H9 (cell line): Measurements from ENCODE around the gene MFSD11. TPM values are rescaled to one million over a fixed set of nuclear protein-coding genes. Genes with fewer than 3 reads are reported as not detected.

Experiments used
- DNase-seq: peaks from one replicate; pipeline ENCODE4 v3.0.0-alpha.2; 2017
- H2AFZ ChIP-seq: one replicate; pipeline ENCODE4 v1.6.1; 2013; ENCODE audit warnings: mild to moderate bottlenecking, low read length, control low read depth, moderate library complexity
- H2AK5ac ChIP-seq: 2 replicates; pipeline ENCODE4 v1.6.1; 2013; ENCODE audit warnings: low read length, control low read depth, mixed read lengths; ENCODE audit not compliant: insufficient read length
- H2BK120ac ChIP-seq: one replicate; pipeline ENCODE4 v1.6.1; 2013; ENCODE audit warnings: low read depth, mild to moderate bottlenecking, low read length, control low read depth, inconsistent platforms; ENCODE audit not compliant: poor library complexity, severe bottlenecking
- H2BK12ac ChIP-seq: 2 replicates; pipeline ENCODE4 v1.6.1; 2013; ENCODE audit warnings: low read length, control low read depth, mixed read lengths, low read depth; ENCODE audit not compliant: insufficient read length
- H2BK15ac ChIP-seq: 2 replicates; pipeline ENCODE4 v1.6.1; 2013; ENCODE audit warnings: low read depth, low read length, control low read depth
- H2BK20ac ChIP-seq: one replicate; pipeline ENCODE4 v1.6.1; 2013; ENCODE audit warnings: low read depth, mild to moderate bottlenecking, low read length, control low read depth, inconsistent platforms; ENCODE audit not compliant: poor library complexity, severe bottlenecking
- H2BK5ac ChIP-seq: 2 replicates; pipeline ENCODE4 v1.6.1; 2013; ENCODE audit warnings: low read length, control low read depth, mixed read lengths; ENCODE audit not compliant: insufficient read length
- H3K14ac ChIP-seq: 2 replicates; pipeline ENCODE4 v1.6.1; 2013; ENCODE audit warnings: low read length, control low read depth; ENCODE audit not compliant: insufficient read depth
- H3K18ac ChIP-seq: 2 replicates; pipeline ENCODE4 v1.6.1; 2013; ENCODE audit warnings: low read depth, mild to moderate bottlenecking, mixed read lengths, low read length, control low read depth; ENCODE audit not compliant: insufficient read length
- H3K23ac ChIP-seq: 2 replicates; pipeline ENCODE4 v1.6.1; 2013; ENCODE audit warnings: low read length, control low read depth, mixed read lengths, low read depth; ENCODE audit not compliant: insufficient read length
- H3K23me2 ChIP-seq: 2 replicates; pipeline ENCODE4 v1.6.1; 2013; ENCODE audit warnings: low read depth, mild to moderate bottlenecking, mixed read lengths, low read length, control low read depth; ENCODE audit not compliant: insufficient read length, poor library complexity, severe bottlenecking
- H3K27ac ChIP-seq: 2 replicates; pipeline ENCODE4 v1.5.1; 2013; ENCODE audit warnings: low read length, control low read depth, mixed read lengths, low read depth; ENCODE audit not compliant: insufficient read length
- H3K27me3 ChIP-seq: 2 replicates; pipeline ENCODE4 v1.6.1; 2013; ENCODE audit warnings: low read length, control low read depth, inconsistent platforms; ENCODE audit not compliant: insufficient read depth
- H3K4ac ChIP-seq: 2 replicates; pipeline ENCODE4 v1.6.1; 2013; ENCODE audit warnings: low read depth, mild to moderate bottlenecking, control low read depth, inconsistent platforms, low read length, moderate library complexity
- H3K4me1 ChIP-seq: 2 replicates; pipeline ENCODE4 v1.6.1; 2013; ENCODE audit warnings: low read length, control low read depth, inconsistent platforms; ENCODE audit not compliant: insufficient read depth
- H3K4me2 ChIP-seq: 2 replicates; pipeline ENCODE4 v1.6.1; 2013; ENCODE audit warnings: low read length, control low read depth, mixed read lengths; ENCODE audit not compliant: insufficient read length, insufficient read depth
- H3K56ac ChIP-seq: 2 replicates; pipeline ENCODE4 v1.6.1; 2013; ENCODE audit warnings: low read depth, mild to moderate bottlenecking, mixed read lengths, low read length, control low read depth; ENCODE audit not compliant: insufficient read length
- H3K79me1 ChIP-seq: 2 replicates; pipeline ENCODE4 v1.6.1; 2013; ENCODE audit warnings: low read depth, mild to moderate bottlenecking, moderate library complexity, low read length, control low read depth, inconsistent platforms; ENCODE audit not compliant: insufficient read depth, poor library complexity, severe bottlenecking
- H3K79me2 ChIP-seq: 2 replicates; pipeline ENCODE4 v1.6.1; 2013; ENCODE audit warnings: low read length, control low read depth, inconsistent platforms; ENCODE audit not compliant: insufficient read depth
- H3K9ac ChIP-seq: 2 replicates; pipeline ENCODE4 v1.6.1; 2013; ENCODE audit warnings: low read length, control low read depth, mixed read lengths; ENCODE audit not compliant: insufficient read length; ENCODE audit errors: extremely low read depth
- H3K9me3 ChIP-seq: one replicate; pipeline ENCODE4 v1.6.1; 2013; ENCODE audit warnings: low read depth, low read length, inconsistent platforms; ENCODE audit not compliant: control insufficient read depth
- H3T11ph ChIP-seq: one replicate; pipeline ENCODE4 v1.6.1; 2013; ENCODE audit warnings: mild to moderate bottlenecking, low read length, control low read depth, inconsistent platforms
- H4K20me1 ChIP-seq: one replicate; pipeline ENCODE4 v1.6.1; 2013; ENCODE audit not compliant: control insufficient read depth, insufficient read length, insufficient read depth
- H4K5ac ChIP-seq: 2 replicates; pipeline ENCODE4 v1.6.1; 2013; ENCODE audit warnings: low read depth, mild to moderate bottlenecking, mixed read lengths, low read length, control low read depth; ENCODE audit not compliant: insufficient read length
- H4K8ac ChIP-seq: replicated peaks from 2 replicates; pipeline ENCODE4 v1.6.1; 2013; ENCODE audit warnings: low read length, control low read depth, mixed read lengths, low read depth; ENCODE audit not compliant: insufficient read length
- H4K91ac ChIP-seq: 2 replicates; pipeline ENCODE4 v1.6.1; 2013; ENCODE audit warnings: low read depth, mild to moderate bottlenecking, moderate library complexity, mixed read lengths, low read length, control low read depth; ENCODE audit not compliant: insufficient read length
- H3K27ac Mint-ChIP-seq, 3 experiments: 2 replicates in 2 of 3; 3 replicates in 1 of 3; pipeline ENCODE4 v1.8.0; 2020 to 2021; ENCODE audit warnings: mixed read lengths in 3 of 3, mild to moderate bottlenecking in 1 of 3, moderate library complexity in 1 of 3
- H3K27me3 Mint-ChIP-seq: 2 replicates; pipeline ENCODE4 v1.8.0; 2021; ENCODE audit warnings: low read depth, mild to moderate bottlenecking, moderate library complexity, mixed read lengths
- H3K36me3 Mint-ChIP-seq, 3 experiments: 2 replicates in 2 of 3; 3 replicates in 1 of 3; pipeline ENCODE4 v1.8.0; 2020 to 2021; ENCODE audit warnings: low read depth in 3 of 3, mixed read lengths in 3 of 3; ENCODE audit not compliant: insufficient read depth in 1 of 3
- H3K4me1 Mint-ChIP-seq, 2 experiments: 2 replicates each; pipeline ENCODE4 v1.8.0; 2020; ENCODE audit warnings: mixed read lengths in 2 of 2
- H3K4me3 Mint-ChIP-seq, 2 experiments: 2 replicates in 1 of 2; 3 replicates in 1 of 2; pipeline ENCODE4 v1.8.0; 2020 to 2021; ENCODE audit warnings: mild to moderate bottlenecking in 2 of 2, mixed read lengths in 2 of 2, moderate library complexity in 1 of 2
- H3K9me3 Mint-ChIP-seq, 2 experiments: 2 replicates in 1 of 2; 3 replicates in 1 of 2; pipeline ENCODE4 v1.8.0; 2020; ENCODE audit warnings: mild to moderate bottlenecking in 2 of 2, mixed read lengths in 2 of 2, moderate library complexity in 1 of 2
- CTCF ChIP-seq: fragments of 200-600 bp; sonication (generic); conservative IDR thresholded peaks from 3 replicates; pipeline ENCODE4 v1.8.0; 2021; ENCODE audit warnings: antibody characterized with exemption, mild to moderate bottlenecking
- WGBS: extraction: QIAGEN DNeasy Blood & Tissue Kit; methylation state at CpG from one replicate; pipeline ENCODE4 v1.1.7; 2013; ENCODE audit warnings: missing lambda C conversion rate, low lambda C conversion rate, mixed read lengths; ENCODE audit not compliant: insufficient read length; ENCODE audit errors: extremely low coverage; 5-methylcytosine and 5-hydroxymethylcytosine counted together
- total RNA-seq: library from RNA; stranded (reverse); gene quantifications from 2 replicates; pipeline ENCODE4 v1.2.1, GENCODE V29; 2021

MFSD11 gene
- total RNA-seq, 1 experiment from 2014 or later: 19.9 TPM

GRCh38 chr17:76700617-76701470, 37.1 kb upstream of the MFSD11 start:
- H3K79me1 ChIP-seq: no peaks in the 10 kb centered on the region
- no peak overlapping the region for H2BK20ac ChIP-seq
- no peak overlapping the region for H2BK120ac ChIP-seq
- no peaks in the 10 kb centered on the region for H3K23me2 ChIP-seq
- H2BK15ac ChIP-seq: no peak overlapping the region
- H2BK5ac ChIP-seq: no peak overlapping the region
- H3K27me3 ChIP-seq: no peaks in the 10 kb centered on the region
- Mint-ChIP-seq H3K4me1 (peaks cover 35 to 58% of the 10 kb centered on the region in 2 experiments), H3K27ac (peak overlapping the region; percentile 50 to 77 (median 54); a peak in 6 of 7 replicates), H3K36me3 (no peaks in the 10 kb centered on the region), H3K27me3 (peaks cover 2% of the 10 kb centered on the region), H3K9me3 (no peaks in the 10 kb centered on the region), H3K4me3 (peak overlapping the region in 1 of 2 experiments; percentile 10; a peak in 1 of 5 replicates)
- H3K4ac ChIP-seq: no peak overlapping the region
- peak overlapping the region; percentile 50 for H3K18ac ChIP-seq
- no peak overlapping the region for H4K91ac ChIP-seq
- no peak overlapping the region for H4K8ac ChIP-seq
- no peak overlapping the region for H2AFZ ChIP-seq
- H3K56ac ChIP-seq: no peak overlapping the region
- peaks cover 5% of the 10 kb centered on the region; the same call in 1 of the 2 replicates for H3K4me1 ChIP-seq
- H4K5ac ChIP-seq: no peak overlapping the region
- no peak for TF ChIP-seq CTCF
- DNase-seq: no peak
- no peak overlapping the region for H3K23ac ChIP-seq
- no peaks in the 10 kb centered on the region for H3K9me3 ChIP-seq
- no peaks in the 10 kb centered on the region for H4K20me1 ChIP-seq
- H3K9ac ChIP-seq: no peak overlapping the region
- peak overlapping the region; percentile 23; the same call in 1 of the 2 replicates for H3K14ac ChIP-seq
- H3K4me2 ChIP-seq: no peak overlapping the region
- no CpG with 5 or more reads among the region's 33 CpGs for WGBS
- no peak overlapping the region for H2BK12ac ChIP-seq
- H3K27ac ChIP-seq: no peak overlapping the region
- no peaks in the 10 kb centered on the region for H3K79me2 ChIP-seq
- no peak overlapping the region for H3T11ph ChIP-seq
- H2AK5ac ChIP-seq: no peak overlapping the region
